DMS53 treated with DMSO at 0.1 percent for 48 hours (cell line): ENCODE results near the gene SPECC1L.

Source experiments
- DNase-seq: peaks from one replicate; lab custom pipeline; 2025; ENCODE audit not compliant: unreplicated experiment; lab: John Stamatoyannopoulos, UW

SPECC1L gene

DNA sequence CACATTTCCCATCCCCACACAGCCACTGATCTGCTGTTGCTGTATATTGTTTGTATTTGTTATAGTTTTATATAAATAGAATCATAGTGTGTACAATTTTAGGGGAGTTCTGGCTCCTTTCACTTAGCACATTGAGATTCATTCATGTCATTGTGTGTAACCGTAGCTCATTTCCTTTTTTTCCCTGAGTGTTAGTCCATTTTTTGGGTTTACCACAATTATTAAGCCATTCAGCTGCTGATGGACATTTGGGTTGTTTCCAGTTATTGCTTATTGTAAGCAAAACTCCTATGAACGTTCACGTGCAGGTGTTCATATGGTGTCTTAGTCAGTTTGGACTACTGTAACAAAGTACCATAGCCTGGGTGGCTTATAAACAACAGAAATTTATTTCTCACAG lies 123.2 kb downstream of the SPECC1L start:
- no peak for DNase-seq

DNA sequence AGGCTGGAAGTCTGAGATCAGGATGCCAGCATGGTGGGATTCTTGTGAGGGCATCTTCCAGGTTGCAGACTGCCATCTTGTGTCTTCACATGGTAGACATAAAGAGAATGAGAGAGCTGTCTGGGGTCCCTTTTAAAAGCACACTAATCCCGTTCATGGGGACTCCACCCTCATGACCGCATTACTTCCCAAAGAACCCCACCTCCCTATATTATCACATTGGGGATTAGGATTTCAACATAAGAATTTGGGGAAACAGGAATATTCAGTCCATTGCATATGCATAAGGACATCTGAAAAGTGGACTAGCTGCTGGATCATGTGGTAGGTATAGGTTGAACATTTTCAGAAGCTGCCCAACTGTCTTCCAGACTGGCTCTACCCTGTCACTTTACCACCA lies 123.6 kb downstream of the SPECC1L start:
- DNase-seq = no peak

DNA sequence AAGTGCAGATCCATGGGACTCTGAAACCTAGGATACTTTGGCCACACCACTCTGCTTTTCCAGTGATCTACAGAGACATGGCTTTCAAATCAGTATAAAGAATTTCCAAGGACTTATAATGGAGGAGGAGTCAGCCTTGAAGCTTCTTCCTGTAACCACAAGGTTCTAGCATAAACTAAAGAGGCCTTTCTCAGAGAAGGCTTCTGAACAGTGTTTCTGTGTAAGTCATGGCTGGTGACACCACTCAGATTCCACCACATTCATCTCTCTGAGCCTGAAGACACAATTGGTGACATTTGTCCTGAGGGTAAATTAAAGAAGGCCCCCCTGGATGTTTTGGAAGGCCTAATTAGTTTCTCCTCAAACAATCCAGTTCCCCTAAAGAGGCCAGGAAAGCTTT lies 127.8 kb downstream of the SPECC1L start:
- no peak for DNase-seq

DNA sequence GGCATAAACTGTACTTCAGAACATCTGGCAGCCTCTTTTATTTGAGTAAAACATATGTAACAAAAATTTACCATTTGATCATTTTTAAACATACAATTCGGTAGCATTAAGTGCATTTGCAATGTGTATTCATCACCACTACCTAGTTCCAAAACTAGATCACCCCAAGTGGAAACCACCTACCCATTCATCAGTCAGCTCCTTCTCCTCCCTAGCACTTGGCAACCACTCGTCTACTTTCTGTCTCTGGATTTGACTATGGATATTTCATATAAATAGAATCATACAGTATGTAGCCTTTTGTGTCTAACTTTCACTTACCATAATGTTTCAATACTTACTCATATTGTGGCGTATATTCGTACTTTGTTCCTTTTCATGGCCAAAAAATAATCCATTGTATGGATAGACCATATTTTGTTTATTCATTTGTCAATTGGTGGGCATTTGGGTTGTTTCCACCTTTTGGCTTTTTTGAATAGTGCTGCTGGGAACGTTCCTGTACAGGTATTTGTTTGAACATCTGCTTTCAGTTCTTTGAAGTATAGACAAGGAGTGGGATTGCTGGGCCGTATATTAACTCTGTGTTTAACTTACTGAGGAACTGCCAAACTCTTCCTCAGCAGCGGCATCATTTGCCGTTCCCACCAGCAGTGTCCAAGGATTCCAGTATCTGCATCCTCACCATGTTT lies 129.5 kb downstream of the SPECC1L start:
- no peak for DNase-seq

DNA sequence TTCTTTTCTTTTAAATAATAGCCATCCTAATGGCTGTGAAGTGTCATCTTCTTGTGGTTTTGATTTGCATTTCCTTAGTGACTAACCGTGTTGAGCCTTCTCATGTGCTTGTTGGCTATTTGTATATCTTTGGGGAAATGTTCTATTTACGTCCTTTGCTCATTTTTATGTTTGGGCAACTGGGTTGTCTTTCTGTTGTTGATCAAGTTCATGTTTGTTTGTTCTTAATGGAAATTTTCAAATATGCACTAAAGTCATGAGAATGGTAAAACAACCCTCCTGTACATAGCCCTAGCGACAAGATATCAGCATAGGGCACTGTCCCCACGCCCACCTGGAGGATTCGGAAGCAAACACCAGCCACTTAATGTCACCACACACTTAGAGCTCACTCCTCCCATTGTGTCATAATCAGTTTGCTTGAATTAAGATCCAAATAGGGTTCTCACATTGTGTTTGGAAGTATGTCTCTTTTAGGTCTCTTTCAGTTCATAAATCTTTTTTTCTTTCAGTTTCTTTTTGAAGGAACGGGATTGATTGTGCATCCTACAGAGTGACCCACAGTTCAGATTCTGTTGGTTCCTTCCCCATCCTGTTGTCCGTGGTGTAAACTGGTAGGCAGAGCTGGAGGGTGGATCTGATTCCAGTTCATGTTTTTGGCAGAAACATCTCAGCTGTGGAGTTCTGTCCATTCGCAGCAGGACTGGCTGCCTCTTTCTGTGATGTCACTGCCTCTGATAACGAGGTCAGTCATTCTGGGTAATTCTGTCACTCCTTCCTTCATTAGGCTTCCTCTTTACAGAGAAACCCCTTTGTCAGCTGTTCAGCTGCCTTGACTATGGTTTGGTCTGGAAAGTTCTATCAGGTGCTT lies 130.3 kb downstream of the SPECC1L start:
- DNase-seq = no peak

DNA sequence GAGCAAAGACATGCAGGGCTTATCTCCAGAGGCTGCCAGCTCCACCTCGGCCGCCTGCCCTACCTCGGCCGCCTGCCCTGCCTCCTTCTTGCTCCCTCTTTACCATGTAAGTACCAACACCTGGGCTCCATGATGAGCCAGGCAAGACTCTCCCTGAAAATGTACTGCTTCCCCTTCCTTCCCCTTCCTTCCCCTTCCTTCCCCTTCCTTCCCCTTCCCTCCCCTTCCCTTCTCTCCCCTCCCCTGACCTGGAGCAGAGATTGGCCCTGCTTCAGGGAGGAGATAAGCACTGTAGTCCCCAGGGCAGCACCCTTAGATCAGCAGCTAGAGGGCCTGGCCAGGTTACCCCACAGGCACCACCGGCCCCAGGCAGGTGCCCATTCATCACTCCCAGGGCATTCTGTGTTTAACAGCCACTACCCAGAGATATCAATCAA lies 131.3 kb downstream of the SPECC1L start:
- no peak for DNase-seq

DNA sequence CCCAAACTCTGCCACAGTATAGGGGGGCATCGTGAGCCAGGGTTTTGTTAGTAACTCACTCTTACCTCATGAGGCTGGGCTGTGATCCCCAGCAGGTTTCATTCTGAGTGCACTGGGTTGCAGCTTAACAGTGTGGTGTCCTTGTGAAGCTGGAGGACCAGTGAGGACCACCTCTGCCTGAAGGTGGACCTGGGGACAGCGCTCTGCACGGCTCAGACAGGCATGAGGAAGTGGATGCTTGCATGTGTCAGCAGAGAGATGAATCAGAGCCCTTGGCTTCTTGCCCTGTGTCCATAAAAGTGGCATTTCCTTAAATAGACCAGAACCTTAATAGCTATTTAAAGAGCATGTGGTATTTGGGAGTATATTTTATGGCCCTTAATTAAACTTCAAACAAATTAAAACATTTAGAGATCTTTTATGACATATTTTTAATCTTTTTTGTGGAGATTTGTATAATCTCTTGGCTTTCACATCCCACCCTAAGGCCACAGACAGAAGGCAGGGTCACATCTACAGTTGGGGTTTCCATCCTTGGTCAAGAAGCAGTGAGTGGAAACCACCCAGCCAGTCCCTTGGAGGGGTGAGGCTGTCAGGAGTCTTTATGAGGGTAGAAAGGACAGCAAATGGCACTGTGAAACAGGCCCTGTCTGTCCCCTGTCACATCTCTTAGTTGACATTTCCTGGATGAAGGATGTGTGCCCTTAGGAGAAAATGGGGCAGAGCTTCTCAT lies 132.0 kb downstream of the SPECC1L start:
- peak; percentile 33 for DNase-seq

DNA sequence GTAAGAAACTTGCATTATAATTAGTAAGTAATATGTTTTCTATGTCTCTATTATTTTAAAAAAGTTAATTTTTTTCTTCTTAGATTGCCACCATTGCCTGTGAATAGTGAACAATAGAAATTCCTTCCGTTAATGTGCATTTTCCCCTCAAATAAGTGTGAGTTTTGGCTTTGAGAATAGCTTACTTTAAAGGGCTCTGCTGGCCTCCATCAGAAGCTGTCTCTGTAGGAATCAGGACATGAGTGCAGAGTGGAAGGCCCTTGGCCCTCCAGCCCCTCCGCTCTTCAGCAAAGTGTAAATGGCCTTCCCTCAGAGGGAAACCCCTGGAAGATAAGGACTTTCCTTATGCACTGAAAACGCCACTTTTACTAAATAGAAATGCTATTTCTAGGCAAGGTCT lies 132.7 kb downstream of the SPECC1L start:
- DNase-seq = no peak

DNA sequence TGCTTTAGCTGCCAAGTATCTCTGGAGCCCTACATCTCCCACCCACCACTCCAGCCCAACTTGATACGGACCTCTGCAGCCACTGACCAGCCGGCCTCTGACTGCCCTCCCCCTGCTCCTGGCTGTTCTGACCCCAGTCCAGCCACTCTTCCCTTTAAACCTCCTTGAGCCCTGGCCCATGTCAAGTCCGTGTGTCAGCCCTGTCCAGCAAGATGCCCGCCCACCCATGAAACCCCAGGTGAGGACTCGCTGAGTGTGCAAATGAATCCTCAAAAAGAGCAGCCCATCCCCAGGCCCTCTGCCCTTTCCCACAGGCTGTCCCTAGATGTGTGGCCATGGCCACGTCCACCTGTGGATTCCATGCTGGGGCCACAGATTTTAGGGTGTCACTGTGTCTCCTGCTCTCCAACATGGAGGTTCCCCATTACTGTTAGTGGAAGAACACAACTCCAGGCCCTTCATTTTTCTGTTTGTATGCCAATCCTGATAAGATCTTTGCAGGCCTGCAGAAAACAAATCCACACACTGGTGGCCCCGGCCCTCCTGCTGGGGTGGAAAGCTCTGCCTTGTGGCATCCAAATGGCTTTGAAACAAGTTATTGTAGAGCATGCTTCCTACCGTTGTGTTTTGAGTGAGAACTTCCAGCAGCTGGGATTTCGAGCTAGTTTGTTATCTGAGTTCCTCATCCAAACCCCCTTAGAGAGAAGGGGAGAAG lies 134.1 kb downstream of the SPECC1L start:
- DNase-seq = no peak

DNA sequence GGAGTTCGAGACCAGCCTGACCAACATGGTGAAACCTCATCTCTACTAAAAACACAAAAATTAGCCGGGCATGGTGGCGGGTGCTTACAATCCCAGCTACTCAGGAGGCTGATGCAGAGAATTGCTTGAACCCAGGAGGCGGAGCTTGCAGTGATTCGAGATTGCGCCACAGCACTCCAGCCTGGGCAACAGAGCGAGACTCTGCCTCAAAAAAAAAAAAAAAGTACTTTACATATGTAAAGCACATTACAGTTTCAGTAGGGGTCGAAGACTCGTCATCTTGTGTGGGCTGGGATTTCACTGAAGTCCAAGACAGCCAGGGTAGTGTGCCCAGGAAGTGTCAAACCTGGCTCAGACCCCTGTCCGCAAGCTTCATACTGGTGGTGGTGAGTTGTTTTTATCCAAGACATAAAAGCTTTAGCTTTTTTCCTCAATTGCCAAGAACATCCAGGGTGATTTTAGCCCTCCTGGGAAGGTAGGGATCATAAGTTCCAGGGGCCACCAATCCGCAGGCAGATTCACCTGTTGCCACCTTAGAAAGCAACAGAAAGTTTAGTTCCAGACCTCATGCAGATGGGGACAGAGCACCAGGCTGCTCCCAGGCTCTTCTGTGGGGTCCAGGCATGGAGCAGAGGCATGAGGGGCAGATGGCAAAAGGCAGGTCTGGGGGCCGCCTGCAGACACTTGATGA lies 135.1 kb downstream of the SPECC1L start:
- no peak for DNase-seq

DNA sequence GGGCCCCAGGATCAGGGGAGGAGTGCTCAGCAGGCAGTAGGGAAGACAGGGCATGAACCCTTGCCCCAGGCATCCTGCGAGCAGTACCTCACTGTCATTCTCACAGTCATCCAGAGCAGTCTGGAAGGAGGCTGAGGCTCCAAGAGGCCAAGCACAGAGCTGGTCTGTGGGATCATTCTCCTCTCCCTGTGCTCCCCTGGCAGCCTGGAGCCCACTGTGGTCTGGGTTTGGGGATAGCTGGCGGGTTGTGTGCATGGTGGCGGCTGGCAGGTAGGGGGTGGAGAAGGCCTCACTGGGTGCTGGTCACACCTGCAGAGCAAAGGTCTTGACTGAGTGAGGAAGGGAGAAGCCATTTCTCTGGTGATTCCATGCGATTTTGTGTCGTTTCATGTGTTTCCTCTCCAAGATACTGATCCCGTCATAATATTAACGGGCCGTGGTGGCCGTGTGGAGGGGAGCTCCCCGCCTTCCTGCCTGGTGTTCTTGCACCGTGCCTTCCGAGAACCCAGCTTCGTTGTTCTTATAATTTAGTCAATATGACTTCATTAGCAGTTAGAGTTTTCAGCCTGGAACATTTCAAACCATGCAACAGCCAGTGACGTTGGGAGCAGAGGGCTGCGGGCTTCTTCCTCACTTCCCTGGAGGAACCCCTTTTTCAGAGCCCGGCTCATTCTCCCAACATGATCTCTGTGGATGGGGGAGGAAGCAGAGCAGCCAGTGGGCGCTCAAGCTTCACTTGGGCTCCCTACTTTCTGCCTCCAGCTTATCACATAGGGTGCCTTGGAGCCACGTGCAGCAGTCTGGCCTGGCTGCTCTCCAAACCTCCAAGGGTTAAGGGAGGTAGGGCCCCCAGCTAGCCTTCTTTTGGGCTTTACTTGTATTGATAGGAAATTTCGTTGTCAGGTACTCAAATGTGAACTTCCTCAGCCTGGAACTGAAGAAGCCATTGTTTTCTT lies 136.0 kb downstream of the SPECC1L start:
- DNase-seq = no peak

DNA sequence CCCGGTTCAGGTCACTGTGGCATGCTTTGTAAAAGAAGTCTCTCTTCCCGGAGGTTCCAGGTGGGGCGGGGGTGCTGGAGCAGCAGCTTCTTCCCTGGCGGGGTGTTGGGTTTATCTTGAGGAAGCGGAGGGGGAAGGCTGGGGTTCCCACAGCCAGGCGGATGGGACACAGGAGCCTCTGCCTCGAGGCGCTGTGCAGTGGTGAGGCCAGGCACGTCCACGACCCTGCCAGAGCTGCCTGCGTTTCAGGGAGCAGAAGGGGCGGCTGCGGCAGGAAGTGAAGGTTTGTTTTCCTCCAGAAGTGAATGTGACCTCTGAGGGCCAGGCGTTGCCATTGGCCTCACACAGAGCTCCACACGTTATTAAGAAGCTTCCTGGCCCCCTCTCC lies 136.6 kb downstream of the SPECC1L start:
- DNase-seq = no peak

DNA sequence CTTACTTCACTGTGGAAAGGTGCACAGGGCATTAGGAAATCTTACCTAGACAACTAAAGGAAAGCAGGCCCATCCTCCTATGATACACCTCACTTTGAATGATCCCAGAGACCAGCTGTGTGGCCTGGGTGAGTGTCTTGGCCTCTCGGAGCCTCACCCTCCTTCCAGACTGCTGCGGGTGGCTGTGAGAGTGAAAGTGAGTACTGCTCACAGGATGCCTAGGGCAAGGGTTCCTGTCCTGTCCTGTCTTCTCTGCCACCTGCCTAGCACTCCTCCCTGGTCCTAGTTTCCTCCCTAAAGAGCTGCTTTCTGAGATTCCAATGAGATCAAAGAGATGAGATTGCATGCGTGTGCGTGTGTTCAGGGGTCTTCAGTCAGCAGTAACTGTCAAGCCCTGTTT lies 137.3 kb downstream of the SPECC1L start:
- DNase-seq = no peak

DNA sequence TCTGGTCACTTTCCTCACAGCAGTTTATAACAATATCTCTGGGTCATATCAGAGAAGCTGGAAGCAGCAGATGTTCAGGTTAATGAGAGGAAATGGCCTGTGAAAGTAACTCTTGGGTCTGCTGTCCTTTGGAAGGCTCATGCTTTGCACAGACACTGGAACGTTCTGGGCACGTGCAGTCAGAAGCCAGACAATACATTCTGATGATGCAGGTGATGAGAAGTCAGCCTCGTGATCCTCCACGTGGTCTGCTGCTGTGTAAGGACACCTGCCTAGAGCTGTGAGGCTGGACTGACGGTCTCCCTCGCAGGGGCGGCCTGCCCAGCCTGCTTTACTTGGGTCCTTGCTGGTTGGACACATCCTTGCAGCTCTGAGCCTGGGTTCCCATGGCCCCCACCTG lies 138.0 kb downstream of the SPECC1L start:
- no peak for DNase-seq

DNA sequence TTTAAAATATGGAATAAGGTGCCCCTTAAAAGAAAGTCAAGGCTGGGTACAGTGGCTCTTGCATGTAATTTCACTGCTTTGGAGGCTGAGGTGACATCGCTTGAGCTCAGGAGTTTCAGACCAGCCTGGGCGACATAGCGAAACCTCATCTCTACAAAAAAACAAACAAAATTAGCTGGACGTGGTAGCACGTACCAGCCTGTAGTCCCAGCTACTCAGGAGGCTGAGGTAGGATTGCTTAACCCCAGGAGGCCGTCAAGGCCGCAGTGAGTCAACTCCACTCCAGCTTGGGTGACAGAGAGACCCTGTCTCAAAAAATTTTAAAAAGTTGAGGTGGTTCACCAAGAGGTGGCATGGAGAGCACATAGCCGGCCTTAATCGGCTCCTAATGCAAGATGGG lies 139.1 kb downstream of the SPECC1L start:
- DNase-seq = no peak

DNA sequence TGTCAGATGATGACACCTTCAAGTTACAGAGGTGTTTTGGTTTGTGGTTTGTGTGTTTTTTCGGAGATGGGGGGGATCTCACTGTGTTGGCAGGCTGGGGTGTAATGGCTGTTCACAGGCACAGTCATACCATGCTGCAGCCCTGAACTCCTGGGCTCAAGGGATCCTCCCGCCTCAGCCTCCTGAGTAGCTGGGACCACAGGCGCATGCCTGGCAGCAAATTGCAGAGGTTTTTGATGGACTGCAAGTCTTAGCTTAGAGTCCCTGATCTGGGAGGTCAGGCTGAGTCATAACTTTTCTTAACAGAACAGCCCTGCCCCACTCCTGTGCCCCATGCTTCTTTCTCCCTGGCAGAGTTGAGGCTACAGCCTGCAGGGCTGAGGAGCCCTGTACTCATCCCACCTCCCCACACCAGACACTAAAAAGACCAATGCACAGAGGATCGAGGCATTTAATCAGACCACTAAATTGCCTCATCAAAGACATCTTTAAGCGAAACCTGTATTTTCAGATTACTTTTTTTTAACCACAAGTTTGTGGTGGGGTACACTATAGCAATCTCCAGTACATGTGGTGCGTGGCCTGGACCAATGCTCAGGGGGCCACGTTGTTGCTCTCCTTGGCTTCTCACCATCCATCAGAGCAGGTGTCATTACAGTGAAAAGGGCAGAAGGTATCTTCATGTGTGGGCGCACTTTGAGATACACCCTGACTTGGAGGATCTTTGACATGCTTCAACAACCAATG lies 139.7 kb downstream of the SPECC1L start:
- no peak for DNase-seq

DNA sequence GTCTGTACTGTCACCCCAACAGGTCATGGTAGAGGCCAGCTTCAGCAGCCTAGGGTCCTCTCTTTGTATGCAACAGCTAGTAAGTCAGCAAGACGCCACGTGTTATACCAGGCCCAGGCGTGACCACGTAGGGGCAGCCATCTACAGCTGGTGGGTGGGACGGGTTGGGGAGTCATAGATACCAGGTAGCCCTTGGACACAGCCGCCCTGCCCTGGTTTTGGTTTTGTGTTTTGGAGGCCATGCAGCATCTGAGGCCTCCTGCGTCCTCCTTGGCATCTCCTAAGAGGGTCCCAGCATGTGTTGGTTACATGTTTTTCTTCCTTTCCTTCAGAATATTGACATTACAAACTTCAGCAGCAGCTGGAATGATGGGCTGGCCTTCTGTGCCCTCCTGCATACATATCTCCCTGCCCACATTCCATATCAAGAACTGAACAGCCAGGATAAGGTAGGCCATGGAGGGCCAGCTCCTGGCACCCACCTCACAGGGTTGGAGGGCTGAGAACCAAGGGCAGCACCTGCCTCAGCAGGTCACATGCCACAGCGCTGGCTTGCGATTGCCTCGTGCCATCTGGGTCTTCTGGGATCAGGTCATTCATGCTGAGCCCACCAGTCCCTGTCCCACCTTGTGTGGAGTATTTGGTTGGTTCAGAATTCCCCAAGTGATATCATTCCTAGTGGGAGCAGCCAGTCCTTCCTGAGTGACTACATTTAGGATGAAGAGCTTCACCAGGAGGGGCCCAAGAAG lies 140.8 kb downstream of the SPECC1L start:
- no peak for DNase-seq

DNA sequence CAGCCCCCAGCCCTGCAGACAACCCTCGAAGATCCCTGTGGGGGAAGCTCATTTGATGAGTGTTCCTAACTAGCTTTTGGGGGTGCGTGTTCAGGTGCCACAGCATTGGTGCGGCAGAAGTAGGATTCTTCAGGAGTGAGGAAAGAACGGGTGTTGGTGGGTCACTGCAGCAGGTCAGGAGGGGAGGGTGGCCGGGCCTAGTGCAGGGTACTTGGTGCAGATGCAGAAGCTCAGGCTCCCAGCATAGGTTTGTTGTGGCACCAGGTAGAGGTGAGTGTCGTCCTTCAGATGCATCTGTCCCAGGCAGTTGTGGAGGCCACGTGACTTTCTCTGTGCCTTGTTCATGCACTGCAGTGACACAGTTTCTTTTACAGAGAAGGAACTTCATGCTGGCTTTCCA lies 141.6 kb downstream of the SPECC1L start:
- no peak for DNase-seq
